GM21576 (cell line): ENCODE results near the gene E4F1.

ENCODE experiments used
- ATAC-seq: cut with Tn5 transposase; IDR thresholded peaks from one replicate; pipeline ENCODE4 v1.9.1; 2021; ENCODE audit warnings: mild to moderate bottlenecking, moderate library complexity; ENCODE audit not compliant: unreplicated experiment

Gene E4F1

DNA sequence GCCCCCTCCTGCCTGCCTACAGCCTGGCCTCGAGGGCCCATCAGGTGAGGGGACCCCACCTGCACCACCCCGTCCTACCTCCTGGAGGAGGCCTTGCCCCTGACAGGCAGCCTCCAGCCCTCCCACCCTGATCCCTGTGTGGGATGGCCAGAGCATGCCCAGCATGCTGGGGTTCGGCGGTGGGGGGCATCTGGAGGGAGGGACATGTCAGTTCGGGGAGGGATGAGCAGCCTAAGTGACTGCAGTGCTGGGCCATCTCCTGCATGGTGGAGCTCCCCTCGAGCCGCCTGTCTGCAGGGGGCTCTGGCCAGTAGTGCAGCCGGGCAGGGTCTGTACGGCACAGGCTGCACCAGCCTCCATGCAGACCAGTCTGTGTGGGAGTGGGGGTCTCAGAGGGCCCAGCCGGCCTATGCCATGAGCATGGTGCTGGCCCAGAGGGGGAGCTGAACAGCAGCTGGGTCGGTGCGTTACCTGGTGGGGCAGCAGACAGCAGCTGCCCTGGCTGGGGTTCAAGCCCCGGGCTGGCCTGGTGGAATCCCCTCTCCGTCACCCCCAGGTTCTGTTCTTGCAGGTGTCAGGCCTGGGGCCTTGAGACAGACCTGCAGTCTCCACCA is 48.6 kb downstream of the E4F1 start:
- no peak for ATAC-seq

GRCh38 chr16:2273484-2273883 is 50.1 kb downstream of the E4F1 start:
- ATAC-seq: no peak

GRCh38 chr16:2273931-2274330 is 50.5 kb downstream of the E4F1 start:
- ATAC-seq: no peak

- no peak for ATAC-seq
These were observed 52.3 kb downstream of the E4F1 start for GRCh38 chr16:2275476-2276367.

DNA sequence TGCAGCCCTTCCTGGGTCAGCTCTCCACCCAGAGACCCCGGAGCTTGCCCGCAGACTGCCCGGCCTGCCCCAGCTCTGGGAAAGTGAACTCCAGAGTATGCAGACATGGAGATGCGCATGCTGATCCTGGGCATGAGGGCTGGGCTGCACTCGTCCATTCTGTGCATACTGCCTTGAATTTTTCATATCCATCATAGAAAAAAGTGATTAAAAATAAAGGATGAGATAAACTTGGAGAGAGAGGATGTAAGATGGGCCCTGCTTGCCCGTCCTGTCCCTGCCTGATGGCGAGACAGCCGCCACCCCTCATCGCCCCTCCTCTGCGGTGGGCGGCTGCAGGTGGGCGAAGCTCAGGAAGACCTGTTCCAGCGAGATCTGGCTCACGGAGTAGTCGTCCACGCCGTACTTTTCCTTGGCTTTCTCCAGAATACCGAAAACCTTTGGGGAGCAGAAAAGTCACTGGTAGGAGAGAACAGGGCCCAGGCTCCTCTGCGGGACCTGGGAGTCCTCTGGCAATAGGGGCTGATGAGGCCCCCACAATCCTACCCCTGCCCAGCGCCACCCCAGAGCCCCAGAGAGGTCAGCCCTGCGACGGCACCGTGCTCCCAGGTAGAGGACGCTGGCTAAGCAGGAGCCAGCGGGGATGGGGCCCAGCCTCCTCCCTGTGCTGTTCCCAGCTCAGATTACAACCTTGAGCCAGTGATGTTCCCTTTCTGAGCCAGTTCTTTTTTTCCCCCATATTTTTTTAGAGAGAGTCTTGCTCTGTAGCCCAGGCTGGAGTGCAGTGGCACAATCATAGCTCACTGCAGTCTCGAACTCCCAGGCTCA is 53.2 kb downstream of the E4F1 start:
- ATAC-seq: no peak

DNA sequence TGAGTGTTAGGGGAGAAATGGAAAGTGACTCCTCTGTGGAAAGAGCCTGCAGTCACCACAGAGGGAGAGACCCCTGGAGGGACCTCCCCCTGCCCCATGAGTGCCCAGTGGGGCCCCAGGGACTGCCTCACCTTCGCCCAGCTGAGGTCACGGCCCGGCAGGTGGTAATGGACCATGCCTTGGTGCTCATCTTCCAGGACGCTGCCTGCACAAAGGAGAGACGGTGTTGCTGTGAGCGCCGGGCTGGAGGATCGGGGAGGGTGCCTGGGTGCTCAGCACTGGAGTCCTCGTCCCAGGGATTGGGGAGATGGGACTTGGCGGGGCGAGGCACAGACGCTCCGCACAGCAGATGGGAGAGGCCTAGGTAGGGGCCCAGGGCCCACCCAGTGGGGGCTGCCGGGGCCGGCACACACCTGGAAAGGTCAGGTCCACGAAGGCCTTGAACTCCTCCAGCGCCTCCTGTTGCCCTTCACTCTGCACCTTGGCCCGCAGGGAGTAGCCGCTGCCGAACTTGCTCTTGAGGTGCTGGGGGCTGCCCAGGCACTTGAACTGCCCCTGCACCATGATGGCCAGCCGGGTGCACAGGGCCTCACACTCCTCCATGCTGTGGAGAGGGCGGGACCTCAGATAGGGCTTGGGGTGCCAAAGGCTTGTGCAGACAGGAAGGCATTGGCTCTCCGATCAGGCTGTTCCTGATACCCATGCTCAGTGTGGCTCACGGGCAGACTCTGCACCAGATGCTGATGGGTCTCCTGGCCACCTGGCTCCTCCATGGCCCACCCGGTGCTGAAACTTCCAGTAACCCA is 54.3 kb downstream of the E4F1 start:
- no peak for ATAC-seq

- no peak for ATAC-seq
These were observed 54.8 kb downstream of the E4F1 start for GRCh38 chr16:2278272-2278608.

DNA sequence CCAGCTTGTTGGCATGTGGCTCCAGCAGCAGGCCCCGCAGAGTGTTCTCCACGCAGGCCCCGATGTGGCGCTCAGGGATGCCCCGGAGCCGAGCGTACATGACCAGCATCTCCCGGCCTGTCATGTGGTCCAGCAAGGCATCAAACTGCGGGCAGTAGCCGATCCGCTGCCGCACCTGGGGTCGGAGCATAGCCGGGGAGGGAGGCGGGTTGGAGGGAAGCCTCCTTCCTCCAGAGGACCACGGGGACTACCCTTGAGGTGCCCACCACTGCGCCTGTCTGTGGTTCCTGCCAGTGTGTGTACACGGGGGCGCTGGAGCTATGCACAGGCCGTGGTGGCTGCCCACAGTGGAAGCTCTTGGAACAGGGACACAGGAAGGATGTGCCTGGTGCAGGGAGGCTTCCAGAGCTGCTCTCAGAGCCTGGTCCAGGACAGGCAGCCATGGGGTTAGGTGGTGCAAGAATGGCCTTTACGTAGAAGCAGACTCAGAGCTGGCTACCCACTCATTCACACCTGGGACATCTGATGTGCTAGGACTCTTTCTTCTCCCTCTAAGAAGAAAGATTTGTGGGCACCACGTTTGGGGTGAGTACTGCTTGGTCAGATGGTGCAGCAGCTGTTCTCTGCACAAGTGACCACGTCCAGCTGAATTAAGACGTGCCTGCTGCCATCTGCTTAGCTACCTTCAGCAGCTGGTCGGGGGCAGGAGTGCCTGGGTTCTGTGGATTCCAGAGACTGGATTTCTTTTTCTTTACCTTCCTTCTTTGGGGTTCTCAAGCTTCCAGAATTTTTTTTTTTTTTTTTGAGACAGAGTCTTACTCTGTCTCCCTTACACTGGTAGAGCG is 55.8 kb downstream of the E4F1 start:
- no peak for ATAC-seq

- ATAC-seq: no peak
These were observed 57.1 kb downstream of the E4F1 start for GRCh38 chr16:2280461-2280860.

- no peak for ATAC-seq
These were observed 57.7 kb downstream of the E4F1 start for GRCh38 chr16:2280981-2281542.

- ATAC-seq: no peak
These were observed 58.9 kb downstream of the E4F1 start for GRCh38 chr16:2282262-2282661.

- ATAC-seq: no peak
These were observed 59.6 kb downstream of the E4F1 start for GRCh38 chr16:2282866-2283555.

DNA sequence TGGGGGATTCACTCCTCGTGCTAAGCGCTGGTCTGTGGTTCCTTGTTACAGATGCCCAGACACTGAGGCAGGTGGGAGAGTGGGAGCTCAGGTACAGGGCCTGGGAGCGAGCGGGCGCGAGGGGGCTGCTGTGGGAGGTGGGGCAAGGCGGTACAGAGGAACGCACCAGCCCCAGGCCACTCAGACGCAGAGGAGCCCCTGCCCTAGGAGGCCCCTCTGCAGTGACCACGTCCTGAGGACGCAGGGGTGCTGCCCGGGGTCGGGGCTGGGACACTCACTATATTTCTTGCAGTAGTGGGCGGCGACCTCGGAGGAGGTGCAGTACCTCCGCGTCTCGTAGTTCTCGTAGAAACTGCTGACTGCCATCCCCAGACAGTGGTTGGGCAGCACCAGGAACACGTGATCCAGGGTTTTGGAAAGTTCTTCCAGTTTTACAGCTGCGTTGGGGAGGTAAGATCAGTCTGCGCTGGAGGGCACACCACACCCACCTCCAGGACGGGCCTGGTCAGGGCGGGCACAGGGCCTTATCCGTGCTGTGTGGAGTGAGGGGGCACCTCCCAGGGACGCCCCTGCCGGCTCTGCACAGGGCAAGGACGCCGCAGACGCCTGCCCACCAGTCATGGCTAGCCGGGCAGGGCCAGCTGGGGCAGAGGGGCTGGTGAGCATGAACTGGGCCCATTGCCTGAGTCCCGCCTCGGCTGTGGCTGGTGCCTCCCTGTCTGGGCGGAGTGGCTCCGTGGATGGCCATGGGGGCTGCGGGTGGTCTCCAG is 60.8 kb downstream of the E4F1 start:
- ATAC-seq: no peak

DNA sequence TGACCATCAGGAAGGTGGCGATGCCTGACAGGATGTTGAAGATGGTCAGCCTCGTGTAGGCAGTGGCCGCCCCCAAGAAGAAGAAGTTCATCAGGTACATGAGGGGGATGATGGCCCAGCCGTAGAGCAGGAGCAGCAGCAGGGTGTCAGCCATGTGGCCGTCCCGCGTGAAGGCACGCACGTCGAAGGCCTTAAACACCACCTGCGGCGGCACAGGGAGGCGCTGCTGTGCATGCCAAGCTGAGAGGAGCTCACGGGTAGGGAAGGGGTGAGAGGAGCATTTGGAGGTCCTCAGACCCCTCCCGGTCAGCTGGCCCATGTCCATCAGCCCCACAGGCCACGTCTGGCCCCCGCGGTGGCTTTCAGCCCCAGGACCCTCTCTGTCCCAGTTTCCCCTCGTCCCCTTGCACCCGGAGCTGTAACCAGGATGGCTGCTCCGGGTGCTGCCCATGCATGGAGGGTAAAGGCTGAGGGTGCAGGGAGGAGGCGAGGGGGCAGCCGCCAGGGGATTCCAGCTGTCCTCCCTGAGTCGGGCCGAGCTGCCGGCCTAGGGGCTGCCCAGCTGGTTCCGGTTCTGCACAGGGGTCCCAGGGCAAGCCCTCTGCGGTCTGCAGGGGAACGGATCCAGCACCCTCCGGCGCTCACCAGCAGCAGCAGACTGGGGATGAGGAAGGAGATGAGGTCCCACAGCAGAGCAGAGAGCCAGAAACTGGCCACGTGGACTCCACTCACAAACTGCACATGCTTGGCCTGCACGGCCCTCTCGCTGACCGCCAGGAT is 61.6 kb downstream of the E4F1 start:
- ATAC-seq: no peak
